H9 (cell line): ENCODE data around the gene TMSB10. TPM values are rescaled to one million over a fixed set of nuclear protein-coding genes. Genes with fewer than 3 reads are reported as not detected.
A peak's percentile ranks its signal among the peaks of the same experiment; 100 is the strongest.

Source experiments
- DNase-seq: peaks from one replicate; pipeline ENCODE4 v3.0.0-alpha.2; 2017
- H2AFZ ChIP-seq: one replicate; pipeline ENCODE4 v1.6.1; 2013; ENCODE audit warnings: mild to moderate bottlenecking, low read length, control low read depth, moderate library complexity
- H2AK5ac ChIP-seq: 2 replicates; pipeline ENCODE4 v1.6.1; 2013; ENCODE audit warnings: low read length, control low read depth, mixed read lengths; ENCODE audit not compliant: insufficient read length
- H2BK120ac ChIP-seq: one replicate; pipeline ENCODE4 v1.6.1; 2013; ENCODE audit warnings: low read depth, mild to moderate bottlenecking, low read length, control low read depth, inconsistent platforms; ENCODE audit not compliant: poor library complexity, severe bottlenecking
- H2BK12ac ChIP-seq: 2 replicates; pipeline ENCODE4 v1.6.1; 2013; ENCODE audit warnings: low read length, control low read depth, mixed read lengths, low read depth; ENCODE audit not compliant: insufficient read length
- H2BK15ac ChIP-seq: 2 replicates; pipeline ENCODE4 v1.6.1; 2013; ENCODE audit warnings: low read depth, low read length, control low read depth
- H2BK20ac ChIP-seq: one replicate; pipeline ENCODE4 v1.6.1; 2013; ENCODE audit warnings: low read depth, mild to moderate bottlenecking, low read length, control low read depth, inconsistent platforms; ENCODE audit not compliant: poor library complexity, severe bottlenecking
- H2BK5ac ChIP-seq: 2 replicates; pipeline ENCODE4 v1.6.1; 2013; ENCODE audit warnings: low read length, control low read depth, mixed read lengths; ENCODE audit not compliant: insufficient read length
- H3K14ac ChIP-seq: 2 replicates; pipeline ENCODE4 v1.6.1; 2013; ENCODE audit warnings: low read length, control low read depth; ENCODE audit not compliant: insufficient read depth
- H3K18ac ChIP-seq: 2 replicates; pipeline ENCODE4 v1.6.1; 2013; ENCODE audit warnings: low read depth, mild to moderate bottlenecking, mixed read lengths, low read length, control low read depth; ENCODE audit not compliant: insufficient read length
- H3K23ac ChIP-seq: 2 replicates; pipeline ENCODE4 v1.6.1; 2013; ENCODE audit warnings: low read length, control low read depth, mixed read lengths, low read depth; ENCODE audit not compliant: insufficient read length
- H3K23me2 ChIP-seq: 2 replicates; pipeline ENCODE4 v1.6.1; 2013; ENCODE audit warnings: low read depth, mild to moderate bottlenecking, mixed read lengths, low read length, control low read depth; ENCODE audit not compliant: insufficient read length, poor library complexity, severe bottlenecking
- H3K27ac ChIP-seq: 2 replicates; pipeline ENCODE4 v1.5.1; 2013; ENCODE audit warnings: low read length, control low read depth, mixed read lengths, low read depth; ENCODE audit not compliant: insufficient read length
- H3K27me3 ChIP-seq: 2 replicates; pipeline ENCODE4 v1.6.1; 2013; ENCODE audit warnings: low read length, control low read depth, inconsistent platforms; ENCODE audit not compliant: insufficient read depth
- H3K4ac ChIP-seq: 2 replicates; pipeline ENCODE4 v1.6.1; 2013; ENCODE audit warnings: low read depth, mild to moderate bottlenecking, control low read depth, inconsistent platforms, low read length, moderate library complexity
- H3K4me1 ChIP-seq: 2 replicates; pipeline ENCODE4 v1.6.1; 2013; ENCODE audit warnings: low read length, control low read depth, inconsistent platforms; ENCODE audit not compliant: insufficient read depth
- H3K4me2 ChIP-seq: 2 replicates; pipeline ENCODE4 v1.6.1; 2013; ENCODE audit warnings: low read length, control low read depth, mixed read lengths; ENCODE audit not compliant: insufficient read length, insufficient read depth
- H3K56ac ChIP-seq: 2 replicates; pipeline ENCODE4 v1.6.1; 2013; ENCODE audit warnings: low read depth, mild to moderate bottlenecking, mixed read lengths, low read length, control low read depth; ENCODE audit not compliant: insufficient read length
- H3K79me1 ChIP-seq: 2 replicates; pipeline ENCODE4 v1.6.1; 2013; ENCODE audit warnings: low read depth, mild to moderate bottlenecking, moderate library complexity, low read length, control low read depth, inconsistent platforms; ENCODE audit not compliant: insufficient read depth, poor library complexity, severe bottlenecking
- H3K79me2 ChIP-seq: 2 replicates; pipeline ENCODE4 v1.6.1; 2013; ENCODE audit warnings: low read length, control low read depth, inconsistent platforms; ENCODE audit not compliant: insufficient read depth
- H3K9ac ChIP-seq: 2 replicates; pipeline ENCODE4 v1.6.1; 2013; ENCODE audit warnings: low read length, control low read depth, mixed read lengths; ENCODE audit not compliant: insufficient read length; ENCODE audit errors: extremely low read depth
- H3K9me3 ChIP-seq: one replicate; pipeline ENCODE4 v1.6.1; 2013; ENCODE audit warnings: low read depth, low read length, inconsistent platforms; ENCODE audit not compliant: control insufficient read depth
- H3T11ph ChIP-seq: one replicate; pipeline ENCODE4 v1.6.1; 2013; ENCODE audit warnings: mild to moderate bottlenecking, low read length, control low read depth, inconsistent platforms
- H4K20me1 ChIP-seq: one replicate; pipeline ENCODE4 v1.6.1; 2013; ENCODE audit not compliant: control insufficient read depth, insufficient read length, insufficient read depth
- H4K5ac ChIP-seq: 2 replicates; pipeline ENCODE4 v1.6.1; 2013; ENCODE audit warnings: low read depth, mild to moderate bottlenecking, mixed read lengths, low read length, control low read depth; ENCODE audit not compliant: insufficient read length
- H4K8ac ChIP-seq: replicated peaks from 2 replicates; pipeline ENCODE4 v1.6.1; 2013; ENCODE audit warnings: low read length, control low read depth, mixed read lengths, low read depth; ENCODE audit not compliant: insufficient read length
- H4K91ac ChIP-seq: 2 replicates; pipeline ENCODE4 v1.6.1; 2013; ENCODE audit warnings: low read depth, mild to moderate bottlenecking, moderate library complexity, mixed read lengths, low read length, control low read depth; ENCODE audit not compliant: insufficient read length
- H3K27ac Mint-ChIP-seq, 3 experiments: 2 replicates in 2 of 3; 3 replicates in 1 of 3; pipeline ENCODE4 v1.8.0; 2020 to 2021; ENCODE audit warnings: mixed read lengths in 3 of 3, mild to moderate bottlenecking in 1 of 3, moderate library complexity in 1 of 3
- H3K27me3 Mint-ChIP-seq: 2 replicates; pipeline ENCODE4 v1.8.0; 2021; ENCODE audit warnings: low read depth, mild to moderate bottlenecking, moderate library complexity, mixed read lengths
- H3K36me3 Mint-ChIP-seq, 3 experiments: 2 replicates in 2 of 3; 3 replicates in 1 of 3; pipeline ENCODE4 v1.8.0; 2020 to 2021; ENCODE audit warnings: low read depth in 3 of 3, mixed read lengths in 3 of 3; ENCODE audit not compliant: insufficient read depth in 1 of 3
- H3K4me1 Mint-ChIP-seq, 2 experiments: 2 replicates each; pipeline ENCODE4 v1.8.0; 2020; ENCODE audit warnings: mixed read lengths in 2 of 2
- H3K4me3 Mint-ChIP-seq, 2 experiments: 2 replicates in 1 of 2; 3 replicates in 1 of 2; pipeline ENCODE4 v1.8.0; 2020 to 2021; ENCODE audit warnings: mild to moderate bottlenecking in 2 of 2, mixed read lengths in 2 of 2, moderate library complexity in 1 of 2
- H3K9me3 Mint-ChIP-seq, 2 experiments: 2 replicates in 1 of 2; 3 replicates in 1 of 2; pipeline ENCODE4 v1.8.0; 2020; ENCODE audit warnings: mild to moderate bottlenecking in 2 of 2, mixed read lengths in 2 of 2, moderate library complexity in 1 of 2
- CTCF ChIP-seq: fragments of 200-600 bp; sonication (generic); conservative IDR thresholded peaks from 3 replicates; pipeline ENCODE4 v1.8.0; 2021; ENCODE audit warnings: antibody characterized with exemption, mild to moderate bottlenecking
- WGBS: extraction: QIAGEN DNeasy Blood & Tissue Kit; methylation state at CpG from one replicate; pipeline ENCODE4 v1.1.7; 2013; ENCODE audit warnings: missing lambda C conversion rate, low lambda C conversion rate, mixed read lengths; ENCODE audit not compliant: insufficient read length; ENCODE audit errors: extremely low coverage; 5-methylcytosine and 5-hydroxymethylcytosine counted together
- total RNA-seq: library from RNA; stranded (reverse); gene quantifications from 2 replicates; pipeline ENCODE4 v1.2.1, GENCODE V29; 2021

Gene TMSB10
- total RNA-seq, 1 experiment from 2014 or later = 755 TPM

DNA sequence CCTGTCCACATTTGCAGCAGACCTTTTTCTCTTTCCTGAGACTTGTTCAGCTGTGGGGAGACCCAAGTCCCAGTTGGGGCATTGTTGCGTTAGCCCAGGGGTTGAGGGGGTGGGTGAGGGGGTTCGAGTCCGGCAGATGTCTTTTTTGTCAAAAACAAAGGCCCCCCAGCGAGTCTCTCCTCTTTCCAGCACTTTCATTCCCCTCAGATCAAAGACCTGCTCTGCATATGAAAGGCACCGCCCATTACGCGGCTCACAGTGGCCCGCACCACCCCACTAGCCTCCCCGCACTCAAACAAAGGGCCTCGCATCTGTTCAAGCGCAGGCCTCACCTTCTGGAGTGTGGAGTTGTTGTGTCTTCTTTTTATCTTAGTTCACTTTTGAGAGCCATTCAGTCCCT, 49.7 kb upstream of the TMSB10 start:
- Mint-ChIP-seq H3K36me3 (peaks cover 0 to 6% (median 2%) of the 10 kb centered on the region in 3 experiments; a peak in 5 of 7 replicates), H3K27me3 (peaks cover 96% of the 10 kb centered on the region), H3K9me3 (peaks cover 11 to 12% of the 10 kb centered on the region in 2 experiments), H3K4me1 (peaks cover 20 to 22% of the 10 kb centered on the region in 2 experiments), H3K27ac (no peak overlapping the region; a peak in 1 of 7 replicates), H3K4me3 (peak overlapping the region in 1 of 2 experiments; percentile 41; a peak in 1 of 5 replicates)
- Histone ChIP-seq H3K4me1 (peaks cover 5% of the 10 kb centered on the region; the same call in 1 of the 2 replicates), H3K27ac (no peak overlapping the region), H3K9me3 (no peaks in the 10 kb centered on the region), H2BK20ac (no peak overlapping the region), H4K5ac (no peak overlapping the region), H3K9ac (no peak overlapping the region), H3K23me2 (no peaks in the 10 kb centered on the region), H3K56ac (no peak overlapping the region), H2BK15ac (no peak overlapping the region), H4K8ac (no peak overlapping the region), H3K79me2 (no peaks in the 10 kb centered on the region), H3K14ac (no peak overlapping the region), H2BK120ac (no peak overlapping the region), H2BK5ac (no peak overlapping the region), H3K18ac (no peak overlapping the region), H3K4me2 (peak overlapping the region; percentile 20), H4K20me1 (no peaks in the 10 kb centered on the region), H3K27me3 (peaks cover 12% of the 10 kb centered on the region; the same call in 1 of the 2 replicates), H3T11ph (no peak overlapping the region), H2AFZ (no peak overlapping the region), H3K23ac (no peak overlapping the region), H3K4ac (no peak overlapping the region), H4K91ac (no peak overlapping the region), H2BK12ac (no peak overlapping the region), H2AK5ac (no peak overlapping the region), H3K79me1 (no peaks in the 10 kb centered on the region)
- TF ChIP-seq CTCF = no peak
- DNase-seq = peak; percentile 83
- WGBS = no CpG with 5 or more reads among the region's 11 CpGs
